ENCODE data around the gene RHEB. TPM values are rescaled to one million over a fixed set of nuclear protein-coding genes. Genes with fewer than 3 reads are reported as not detected.

RHEB gene
- total and polyA plus RNA-seq, 2 experiments from 2014 or later, result 111 to 135 TPM

DNA sequence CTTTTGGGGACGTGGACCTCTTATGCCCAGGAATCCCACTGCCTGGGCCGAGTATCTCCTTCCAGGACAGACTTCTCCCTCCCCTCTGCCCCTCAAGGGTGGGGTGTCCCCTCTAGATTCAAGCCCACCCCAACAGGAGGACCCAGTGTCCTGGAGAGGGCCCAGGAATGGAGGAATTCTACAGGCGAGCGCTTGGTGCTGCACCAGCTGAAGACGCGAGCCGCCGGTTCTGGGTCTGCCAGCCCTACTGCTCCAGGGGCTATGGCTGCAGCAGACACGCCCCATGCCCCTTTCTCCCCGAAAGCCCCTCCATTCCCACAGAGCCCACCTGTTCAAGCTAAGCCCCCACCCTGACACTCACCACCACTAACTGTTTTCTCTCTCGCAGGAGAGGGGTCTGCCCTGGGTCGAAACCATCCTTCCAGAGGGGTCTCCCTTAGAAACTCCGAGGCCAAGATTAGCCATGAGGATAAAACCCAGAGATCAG lies 88.4 kb downstream of the RHEB start:
- TF ChIP-seq EZH2phosphoT487 (IDR thresholded peaks at IDR 0.05; ENCODE audit: low read depth, severe bottlenecking, unreplicated experiment) (no peak), EZH2 (IDR thresholded peaks at IDR 0.05; ENCODE audit: borderline replicate concordance) (no peak)
- TF ChIP-seq, protein P1, sequence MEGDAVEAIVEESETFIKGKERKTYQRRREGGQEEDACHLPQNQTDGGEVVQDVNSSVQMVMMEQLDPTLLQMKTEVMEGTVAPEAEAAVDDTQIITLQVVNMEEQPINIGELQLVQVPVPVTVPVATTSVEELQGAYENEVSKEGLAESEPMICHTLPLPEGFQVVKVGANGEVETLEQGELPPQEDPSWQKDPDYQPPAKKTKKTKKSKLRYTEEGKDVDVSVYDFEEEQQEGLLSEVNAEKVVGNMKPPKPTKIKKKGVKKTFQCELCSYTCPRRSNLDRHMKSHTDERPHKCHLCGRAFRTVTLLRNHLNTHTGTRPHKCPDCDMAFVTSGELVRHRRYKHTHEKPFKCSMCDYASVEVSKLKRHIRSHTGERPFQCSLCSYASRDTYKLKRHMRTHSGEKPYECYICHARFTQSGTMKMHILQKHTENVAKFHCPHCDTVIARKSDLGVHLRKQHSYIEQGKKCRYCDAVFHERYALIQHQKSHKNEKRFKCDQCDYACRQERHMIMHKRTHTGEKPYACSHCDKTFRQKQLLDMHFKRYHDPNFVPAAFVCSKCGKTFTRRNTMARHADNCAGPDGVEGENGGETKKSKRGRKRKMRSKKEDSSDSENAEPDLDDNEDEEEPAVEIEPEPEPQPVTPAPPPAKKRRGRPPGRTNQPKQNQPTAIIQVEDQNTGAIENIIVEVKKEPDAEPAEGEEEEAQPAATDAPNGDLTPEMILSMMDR (IDR thresholded peaks at IDR 0.05; ENCODE audit: poor library complexity), result no peak
- H3K4me3 ChIP-seq, result no peak overlapping the region

DNA sequence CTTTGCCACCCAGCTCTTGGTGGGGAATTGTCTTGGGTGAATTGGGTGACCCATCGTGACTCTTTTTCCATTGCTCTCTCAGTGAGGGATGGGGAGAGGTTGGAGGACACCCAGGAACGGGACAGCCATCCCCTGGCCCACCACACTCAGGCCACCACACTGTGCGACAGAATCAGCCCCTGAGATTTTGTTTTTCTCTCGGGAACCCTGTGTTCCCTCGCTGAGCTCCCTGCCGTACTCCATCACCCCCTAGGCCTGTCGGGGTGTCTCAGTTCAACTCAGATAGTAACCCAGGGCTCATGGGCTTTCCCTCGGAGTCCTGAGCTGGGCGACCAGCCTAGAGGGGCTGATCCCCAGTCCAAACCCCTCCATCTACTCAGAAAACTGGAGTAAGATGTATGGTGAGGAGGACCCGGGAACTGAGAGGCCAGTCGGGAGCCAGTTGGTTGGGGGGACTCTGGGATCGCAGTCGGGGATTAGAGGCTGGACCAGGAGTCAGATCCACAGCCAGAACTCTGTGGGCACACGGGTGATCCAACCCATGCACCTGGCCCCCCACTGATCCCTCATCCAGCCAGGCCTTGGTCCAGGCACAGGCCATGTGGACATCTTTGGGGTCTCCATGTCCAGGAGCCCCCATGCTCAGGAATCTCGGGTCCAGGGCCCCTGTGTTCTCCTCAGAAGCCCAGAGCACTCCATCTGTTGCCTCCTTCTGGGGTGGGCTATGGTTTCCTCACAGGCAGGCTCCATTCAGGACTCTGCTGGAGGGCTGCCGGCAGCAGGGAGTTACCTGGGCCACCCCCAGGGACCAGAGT lies 89.1 kb downstream of the RHEB start:
- H3K9me3 ChIP-seq (ENCODE audit: low read depth), result no peaks in the 10 kb centered on the region
- H3K9me2 ChIP-seq (replicated peaks; ENCODE audit: insufficient read depth), result no peaks in the 10 kb centered on the region
- no peaks in the 10 kb centered on the region for H4K20me1 ChIP-seq (ENCODE audit: insufficient read depth, poor library complexity, severe bottlenecking)
- peaks cover 23% of the 10 kb centered on the region for H3K4me1 ChIP-seq (ENCODE audit: insufficient read depth)
- no peak overlapping the region for H3K4me2 ChIP-seq
- H3K79me2 ChIP-seq, result no peaks in the 10 kb centered on the region
- WGBS (ENCODE audit: low lambda C conversion rate, missing lambda C conversion rate), result 96% methylated on average over 16 of the region's 16 CpGs
- TF ChIP-seq EZH2 (IDR thresholded peaks at IDR 0.05; ENCODE audit: borderline replicate concordance) (no peak), EZH2phosphoT487 (IDR thresholded peaks at IDR 0.05; ENCODE audit: low read depth, severe bottlenecking, unreplicated experiment) (no peak)
- TF ChIP-seq, protein P1 (IDR thresholded peaks at IDR 0.05; ENCODE audit: poor library complexity), result no peak
- no peaks in the 10 kb centered on the region for H3K36me3 ChIP-seq (replicated peaks; ENCODE audit: insufficient read depth, low read depth)
- no peak overlapping the region for H3K27ac ChIP-seq
- H3K27me3 ChIP-seq, result no peaks in the 10 kb centered on the region
- no peak overlapping the region for H2AFZ ChIP-seq
- no peak overlapping the region for H3K4me3 ChIP-seq
- no peak for DNase-seq (ENCODE audit: low spot score)

More for the DNA sequence above, 88.4 kb downstream of the RHEB start:
- no peaks in the 10 kb centered on the region for H3K79me2 ChIP-seq
- WGBS (ENCODE audit: low lambda C conversion rate, missing lambda C conversion rate), result 96% methylated on average over 13 of the region's 13 CpGs
- no peaks in the 10 kb centered on the region for H3K27me3 ChIP-seq
- no peak overlapping the region for H2AFZ ChIP-seq
- H3K27ac ChIP-seq, result no peak overlapping the region
- peaks cover 23% of the 10 kb centered on the region for H3K4me1 ChIP-seq (ENCODE audit: insufficient read depth)
- H3K9me3 ChIP-seq (ENCODE audit: low read depth), result no peaks in the 10 kb centered on the region
- H4K20me1 ChIP-seq (ENCODE audit: insufficient read depth, poor library complexity, severe bottlenecking), result no peaks in the 10 kb centered on the region
- no peak for DNase-seq (ENCODE audit: low spot score)
- H3K9me2 ChIP-seq (replicated peaks; ENCODE audit: insufficient read depth), result no peaks in the 10 kb centered on the region
- no peaks in the 10 kb centered on the region for H3K36me3 ChIP-seq (replicated peaks; ENCODE audit: insufficient read depth, low read depth)
- H3K4me2 ChIP-seq, result no peak overlapping the region

DNA sequence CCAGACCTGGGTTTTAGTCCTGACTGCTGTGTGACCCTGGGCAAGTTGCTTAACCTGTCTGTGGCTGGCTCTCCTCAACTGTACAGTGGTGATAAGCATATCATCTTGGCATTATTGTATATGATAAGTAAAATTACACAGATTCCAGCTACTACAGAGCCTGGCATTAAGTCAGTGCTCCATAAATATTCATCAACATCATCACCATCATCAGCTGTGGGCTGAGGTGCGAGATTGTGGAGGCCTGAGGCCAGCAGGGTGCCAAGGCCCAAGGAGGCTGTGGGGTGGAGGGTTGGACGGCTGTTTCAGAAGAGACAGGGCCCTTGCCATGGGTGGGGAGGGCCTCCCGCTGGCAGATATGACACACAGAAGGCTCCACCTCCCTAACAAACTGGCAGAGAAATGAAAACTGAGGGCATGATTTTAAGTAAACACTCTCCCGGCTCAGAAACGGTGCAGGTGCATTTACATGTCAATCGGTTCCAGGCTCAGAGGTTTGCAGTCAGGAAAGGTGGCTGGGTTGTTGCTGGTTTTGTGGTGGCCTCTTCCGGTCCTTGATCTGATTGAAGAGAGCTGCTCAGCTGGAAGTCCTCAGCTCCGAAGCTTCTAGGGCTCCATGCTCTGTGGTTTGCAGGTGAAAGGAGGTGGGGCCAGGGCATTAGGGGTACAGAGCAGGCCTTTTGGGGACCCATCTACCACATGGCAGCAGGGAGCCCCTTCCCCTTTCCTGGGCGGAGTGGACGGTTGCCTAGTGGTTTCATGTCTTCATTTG lies 89.9 kb downstream of the RHEB start:
- WGBS (ENCODE audit: low lambda C conversion rate, missing lambda C conversion rate), result 60% methylated on average over 10 of the region's 10 CpGs
- no peak overlapping the region for H2AFZ ChIP-seq
- no peaks in the 10 kb centered on the region for H3K9me3 ChIP-seq (ENCODE audit: low read depth)
- H3K27me3 ChIP-seq, result no peaks in the 10 kb centered on the region
- no peaks in the 10 kb centered on the region for H4K20me1 ChIP-seq (ENCODE audit: insufficient read depth, poor library complexity, severe bottlenecking)
- no peaks in the 10 kb centered on the region for H3K9me2 ChIP-seq (replicated peaks; ENCODE audit: insufficient read depth)
- H3K36me3 ChIP-seq (replicated peaks; ENCODE audit: insufficient read depth, low read depth), result no peaks in the 10 kb centered on the region
- peaks cover 23% of the 10 kb centered on the region for H3K4me1 ChIP-seq (ENCODE audit: insufficient read depth)
- H3K4me2 ChIP-seq, result no peak overlapping the region
- no peak for TF ChIP-seq EZH2phosphoT487 (IDR thresholded peaks at IDR 0.05; ENCODE audit: low read depth, severe bottlenecking, unreplicated experiment)
- TF ChIP-seq, protein P1 (IDR thresholded peaks at IDR 0.05; ENCODE audit: poor library complexity), result no peak
- TF ChIP-seq EZH2 (IDR thresholded peaks at IDR 0.05; ENCODE audit: borderline replicate concordance), result no peak
- peak overlapping the region; percentile 71 for H3K27ac ChIP-seq
- no peaks in the 10 kb centered on the region for H3K79me2 ChIP-seq
- no peak overlapping the region for H3K4me3 ChIP-seq
- no peak for DNase-seq (ENCODE audit: low spot score)

Measured in hepatocyte (in vitro differentiated cells).